HepG2 (cell line): ENCODE data around the gene VPS13D. TPM values are rescaled to one million over a fixed set of nuclear protein-coding genes. Genes with fewer than 3 reads are reported as not detected.

Experiments
- ATAC-seq: fragments of 200-7000 bp; cut with Tn5 transposase; 3 replicates; pipeline ENCODE4 v1.9.1; 2020; ENCODE audit warnings: mild to moderate bottlenecking, moderate library complexity
- BruUV-seq: library from RNA; stranded (reverse); fragments of 400-500 nt; replicated peaks from 2 replicates; lab custom pipeline; 2021; lab: Mats Ljungman, UMichigan
- CTCF ChIA-PET: fragments of 300-600 bp; formaldehyde crosslinking; extraction: SDS; loops from one replicate; lab custom pipeline; 2021; ENCODE audit warnings: low total read pairs, inconsistent platforms, low intra/inter-chr PET ratio; lab: Yijun Ruan, JAX
- POLR2A ChIA-PET: fragments of 350-600 bp; sonication (Branson Sonifier 250); formaldehyde crosslinking; loops from one replicate; lab custom pipeline; 2020; ENCODE audit warnings: antibody characterized with exemption, inconsistent platforms; lab: Yijun Ruan, JAX
- DNase-seq: peaks from one replicate; pipeline ENCODE4 v3.0.0-alpha.2; 2015; ENCODE audit warnings: low spot score
- FAIRE-seq: peaks from 3 replicates; lab custom pipeline; 2011; peaks lifted over from hg19 to GRCh38; lab: Jason Lieb, UNC
- H2AFZ ChIP-seq: one replicate; pipeline ENCODE4 v1.6.1; 2011; ENCODE audit warnings: low read length, inconsistent platforms
- H3K27ac ChIP-seq: fragments of 300-600 bp; 3 replicates; pipeline ENCODE4 v1.8.0; 2011; ENCODE audit warnings: mixed run types, mild to moderate bottlenecking, mixed read lengths, low read length, inconsistent platforms; ENCODE audit not compliant: insufficient read depth; ENCODE audit errors: extremely low read length
- H3K27me3 ChIP-seq, 2 experiments: fragments of 200-600 bp in 1 of 2; 2 replicates in 1 of 2; 3 replicates in 1 of 2; pipeline versions ENCODE4 v1.6.0 to v1.8.0; 2011; ENCODE audit warnings: low read length in 2 of 2, mild to moderate bottlenecking in 2 of 2, moderate library complexity in 2 of 2, inconsistent platforms in 1 of 2; ENCODE audit not compliant: insufficient read depth in 2 of 2, control insufficient read depth in 1 of 2
- H3K36me3 ChIP-seq, 2 experiments: fragments of 200-600 bp in 1 of 2; replicated peaks in 1 of 2; 2 replicates in 1 of 2; 3 replicates in 1 of 2; pipeline versions ENCODE4 v1.5.1 to v1.8.0; 2011; ENCODE audit warnings: low read length in 2 of 2, inconsistent platforms in 1 of 2; ENCODE audit not compliant: insufficient read depth in 2 of 2, control insufficient read depth in 1 of 2
- H3K4me1 ChIP-seq: 2 replicates; pipeline ENCODE4 v1.5.1; 2012; ENCODE audit warnings: low read length, inconsistent platforms; ENCODE audit not compliant: insufficient read depth
- H3K4me2 ChIP-seq: 2 replicates; pipeline ENCODE4 v1.6.0; 2011; ENCODE audit warnings: low read depth, low read length, inconsistent platforms
- H3K4me3 ChIP-seq, 3 experiments: fragments of 200-600 bp in 1 of 3; sonication (generic), shearing (Covaris generic) in 1 of 3; replicated peaks in 1 of 3; 2 replicates each; pipeline ENCODE4 v1.5.1; 2011 to 2016; ENCODE audit warnings: low read length in 3 of 3, inconsistent platforms in 2 of 3, low read depth in 2 of 3, mild to moderate bottlenecking in 2 of 3, control low read depth in 1 of 3, mixed read lengths in 1 of 3; ENCODE audit not compliant: insufficient read depth in 1 of 3
- H3K79me2 ChIP-seq: one replicate; pipeline ENCODE4 v1.6.1; 2011; ENCODE audit warnings: low read length, inconsistent platforms; ENCODE audit not compliant: insufficient read depth
- H3K9ac ChIP-seq: 2 replicates; pipeline ENCODE4 v1.6.0; 2011; ENCODE audit warnings: mild to moderate bottlenecking, low read depth, low read length, inconsistent platforms; ENCODE audit not compliant: insufficient read depth
- H3K9me3 ChIP-seq: 2 replicates; pipeline ENCODE4 v1.5.1; 2012; ENCODE audit warnings: mild to moderate bottlenecking, low read length
- H4K20me1 ChIP-seq: 2 replicates; pipeline ENCODE4 v1.6.0; 2011; ENCODE audit warnings: inconsistent platforms, mild to moderate bottlenecking, low read length, moderate library complexity; ENCODE audit not compliant: insufficient read depth
- CBX5 ChIP-seq: sonication (generic); formaldehyde crosslinking; IDR thresholded peaks from 2 replicates; pipeline ENCODE4 v1.4.0; 2020; ENCODE audit warnings: missing genetic modification reagents, borderline replicate concordance
- CEBPG ChIP-seq: IDR thresholded peaks from 2 replicates; pipeline ENCODE4 v1.6.1; 2016
- KDM6A ChIP-seq: IDR thresholded peaks from 2 replicates; pipeline ENCODE4 v1.6.1; 2016; ENCODE audit warnings: low read depth
- NRL ChIP-seq: sonication (generic); formaldehyde crosslinking; IDR thresholded peaks from 2 replicates; pipeline ENCODE4 v1.5.0; 2020; ENCODE audit warnings: missing genetic modification reagents, mild to moderate bottlenecking, moderate library complexity, borderline replicate concordance
- SMARCC2 ChIP-seq: fragments of 450-650 bp; IDR thresholded peaks from 2 replicates; pipeline ENCODE4 v1.6.1; 2017; ENCODE audit warnings: antibody characterized with exemption, mild to moderate bottlenecking
- SRF ChIP-seq: IDR thresholded peaks from 2 replicates; pipeline ENCODE4 v1.6.1; 2011; ENCODE audit warnings: mild to moderate bottlenecking, low read depth, low read length, moderate library complexity
- WGBS: methylation state at CpG from one replicate; pipeline ENCODE4 v1.1.6; 2017; ENCODE audit warnings: low lambda C conversion rate; 5-methylcytosine and 5-hydroxymethylcytosine counted together
- in situ Hi-C: cut with HindIII; loops from 2 replicates; pipeline ENCODE4 v1.10.0; 2017; ENCODE audit warnings: low pct_unique_long_range_greater_than_20kb; ENCODE audit not compliant: extremely low pct_ligation_motif_present
- intact Hi-C: fragments of 100-400 bp; cut with micrococcal nuclease; formaldehyde crosslinking; loops from one replicate; pipeline ENCODE4 v1.10.0; 2022; ENCODE audit not compliant: unreplicated experiment
- polyA plus RNA-seq, 8 experiments: library from polyadenylated mRNA; depleted of rRNA in 3 of 8; stranded (reverse) in 7 of 8; unstranded in 1 of 8; fragments of >200 nt; fragmentation: Illumina TruSeq in 4 of 8; extraction: Trizol in 4 of 8; gene quantifications; 2 replicates each; pipeline versions ENCODE4 v1.2.1 to v1.2.3, GENCODE V29; 2011 to 2016; ENCODE audit warnings: low read depth in 4 of 8, missing spikeins in 1 of 8, mixed read lengths in 1 of 8; ENCODE audit not compliant: insufficient read depth in 1 of 8
- total RNA-seq, 5 experiments: library from RNA; depleted of rRNA; stranded (reverse); fragments of >200 nt; fragmentation: Illumina TruSeq; extraction: Trizol; gene quantifications; 2 replicates each; pipeline ENCODE4 v1.2.3, GENCODE V29; 2016; ENCODE audit warnings: low read depth in 1 of 5
- TF ChIP-seq, protein P1 (sequence below): sonication (generic); formaldehyde crosslinking; IDR thresholded peaks from 2 replicates; pipeline ENCODE4 v1.9.0; 2021; ENCODE audit warnings: missing genetic modification reagents, borderline replicate concordance

The VPS13D gene
- total and polyA plus RNA-seq, 2 of the 13 experiments (the other 11 are each of a cell fraction or from before 2014, with no cell fraction given): 8.6 to 13.9 TPM

DNA sequence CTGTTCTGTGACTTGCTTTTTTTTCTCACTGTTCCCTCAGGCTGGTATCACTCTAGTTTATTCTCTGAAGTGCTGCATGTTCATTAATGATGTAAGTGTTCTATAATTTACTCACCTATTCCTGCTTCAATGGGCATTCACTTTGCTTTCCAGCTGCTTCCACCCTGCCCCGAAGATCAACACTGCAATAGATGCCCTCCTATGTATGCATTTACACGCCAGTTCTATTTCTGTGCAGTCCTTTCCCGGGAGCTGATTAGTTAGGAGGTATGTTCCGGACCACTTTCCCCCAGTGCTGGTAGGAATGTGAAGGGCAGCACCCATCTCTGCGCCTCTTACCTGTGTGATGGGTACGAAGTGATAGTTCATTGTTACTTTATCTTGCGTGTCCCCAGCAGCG, 284.8 kb downstream of the VPS13D start:
- Histone ChIP-seq H3K4me1 (peaks cover 12% of the 10 kb centered on the region; the same call in 1 of the 2 replicates), H3K4me2 (no peak overlapping the region), H3K9ac (no peak overlapping the region), H3K79me2 (no peaks in the 10 kb centered on the region), H3K9me3 (no peaks in the 10 kb centered on the region), H3K27me3 (no peaks in the 10 kb centered on the region; a peak in 1 of 5 replicates), H3K36me3 (no peaks in the 10 kb centered on the region), H4K20me1 (no peaks in the 10 kb centered on the region), H2AFZ (no peak overlapping the region), H3K4me3 (no peak overlapping the region), H3K27ac (no peak overlapping the region)
- BruUV-seq: no TSS peak
- no peak for DNase-seq
- FAIRE-seq: no peak
- no peak for ATAC-seq
- POLR2A ChIA-PET: no interaction called here
- intact Hi-C loops (no loop called here), in situ Hi-C loops (no loop called here)
- 96% methylated on average over 8 of the region's 8 CpGs for WGBS
- no peak for TF ChIP-seq SRF
- TF ChIP-seq CBX5 (CRISPR knock-in tag): no peak
- no peak for TF ChIP-seq CEBPG (CRISPR knock-in tag)
- TF ChIP-seq, protein P1, sequence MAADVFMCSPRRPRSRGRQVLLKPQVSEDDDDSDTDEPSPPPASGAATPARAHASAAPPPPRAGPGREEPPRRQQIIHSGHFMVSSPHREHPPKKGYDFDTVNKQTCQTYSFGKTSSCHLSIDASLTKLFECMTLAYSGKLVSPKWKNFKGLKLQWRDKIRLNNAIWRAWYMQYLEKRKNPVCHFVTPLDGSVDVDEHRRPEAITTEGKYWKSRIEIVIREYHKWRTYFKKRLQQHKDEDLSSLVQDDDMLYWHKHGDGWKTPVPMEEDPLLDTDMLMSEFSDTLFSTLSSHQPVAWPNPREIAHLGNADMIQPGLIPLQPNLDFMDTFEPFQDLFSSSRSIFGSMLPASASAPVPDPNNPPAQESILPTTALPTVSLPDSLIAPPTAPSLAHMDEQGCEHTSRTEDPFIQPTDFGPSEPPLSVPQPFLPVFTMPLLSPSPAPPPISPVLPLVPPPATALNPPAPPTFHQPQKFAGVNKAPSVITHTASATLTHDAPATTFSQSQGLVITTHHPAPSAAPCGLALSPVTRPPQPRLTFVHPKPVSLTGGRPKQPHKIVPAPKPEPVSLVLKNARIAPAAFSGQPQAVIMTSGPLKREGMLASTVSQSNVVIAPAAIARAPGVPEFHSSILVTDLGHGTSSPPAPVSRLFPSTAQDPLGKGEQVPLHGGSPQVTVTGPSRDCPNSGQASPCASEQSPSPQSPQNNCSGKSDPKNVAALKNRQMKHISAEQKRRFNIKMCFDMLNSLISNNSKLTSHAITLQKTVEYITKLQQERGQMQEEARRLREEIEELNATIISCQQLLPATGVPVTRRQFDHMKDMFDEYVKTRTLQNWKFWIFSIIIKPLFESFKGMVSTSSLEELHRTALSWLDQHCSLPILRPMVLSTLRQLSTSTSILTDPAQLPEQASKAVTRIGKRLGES (CRISPR knock-in tag): no peak
- no peak for TF ChIP-seq NRL (CRISPR knock-in tag)
- no peak for TF ChIP-seq SMARCC2
- no peak for TF ChIP-seq KDM6A (CRISPR knock-in tag)
- CTCF ChIA-PET: no interaction called here
